Measurements from ENCODE around the gene FARP1. TPM values are rescaled to one million over a fixed set of nuclear protein-coding genes. Genes with fewer than 3 reads are reported as not detected.

Gene FARP1
- total RNA-seq, 2 experiments from 2014 or later: 0.21 to 0.48 TPM

- Mint-ChIP-seq H3K27me3 (no peaks in the 10 kb centered on the region), H3K27ac (peak overlapping the region; percentile 51), H3K4me1 (peaks cover 57% of the 10 kb centered on the region)
Observed at GRCh38 chr13:98474292-98474691, 331.4 kb downstream of the FARP1 start.

DNA sequence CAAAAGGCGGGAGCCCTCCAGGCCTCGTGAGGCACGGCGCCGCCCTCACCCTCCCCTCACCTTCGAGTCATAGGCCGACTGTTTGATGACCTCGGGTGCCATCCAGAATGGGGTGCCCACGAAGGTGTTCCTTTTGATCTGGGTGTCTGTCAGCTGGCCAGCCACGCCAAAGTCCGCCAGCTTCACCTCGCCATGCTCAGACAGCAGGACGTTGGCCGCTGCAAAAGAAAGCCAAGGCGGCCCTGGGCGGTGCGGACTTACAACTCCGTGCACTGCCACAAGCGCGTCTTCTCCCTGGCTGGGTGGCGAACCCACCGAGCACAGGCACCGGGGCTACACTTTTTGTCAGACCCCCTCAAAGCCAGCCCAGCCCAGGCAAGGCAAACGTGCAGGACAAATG is 331.9 kb downstream of the FARP1 start:
- Mint-ChIP-seq H3K27ac (no peak overlapping the region), H3K9me3 (no peaks in the 10 kb centered on the region), H3K27me3 (no peaks in the 10 kb centered on the region), H3K4me3 (no peak overlapping the region), H3K36me3 (peaks cover 61% of the 10 kb centered on the region), H3K4me1 (peaks cover 62% of the 10 kb centered on the region)
- DNase-seq: no peak

More at GRCh38 chr13:98474292-98474691, 331.4 kb downstream of the FARP1 start:
- Mint-ChIP-seq H3K9me3 (no peaks in the 10 kb centered on the region), H3K36me3 (peaks cover 60% of the 10 kb centered on the region), H3K4me3 (no peak overlapping the region)
- no peak for DNase-seq

- Mint-ChIP-seq H3K27me3 (no peaks in the 10 kb centered on the region), H3K27ac (peak overlapping the region; percentile 51), H3K36me3 (peaks cover 61% of the 10 kb centered on the region), H3K9me3 (no peaks in the 10 kb centered on the region), H3K4me3 (no peak overlapping the region), H3K4me1 (peaks cover 63% of the 10 kb centered on the region)
- no peak for DNase-seq
Observed at GRCh38 chr13:98475522-98475921, 332.6 kb downstream of the FARP1 start.

DNA sequence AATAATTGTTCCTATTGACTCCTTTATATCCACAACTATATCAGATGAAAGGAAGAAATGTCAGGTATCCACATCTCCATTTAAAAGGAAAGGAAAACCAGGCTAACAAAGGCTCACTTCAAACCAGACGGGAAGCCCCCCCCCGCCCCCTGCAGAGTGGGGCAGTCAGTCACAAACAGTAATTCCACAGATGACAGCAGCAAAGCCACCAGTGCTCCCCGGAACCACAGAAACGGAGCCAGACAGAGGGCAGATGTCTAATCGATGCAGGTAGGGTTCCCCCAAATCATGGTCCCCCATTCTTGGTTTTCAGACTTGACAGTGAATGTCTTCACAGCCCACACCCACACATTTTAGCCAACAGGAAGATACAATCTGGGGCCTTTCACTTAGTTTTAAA is 333.2 kb downstream of the FARP1 start:
- peak overlapping the region; percentile 75 for H3K4me3 Mint-ChIP-seq
- peak; percentile 70 for DNase-seq
- H3K9me3 Mint-ChIP-seq: no peaks in the 10 kb centered on the region
- H3K27ac Mint-ChIP-seq: peak overlapping the region; percentile 89
- peaks cover 65% of the 10 kb centered on the region for H3K4me1 Mint-ChIP-seq
- H3K36me3 Mint-ChIP-seq: peaks cover 60% of the 10 kb centered on the region
- H3K27me3 Mint-ChIP-seq: no peaks in the 10 kb centered on the region

DNA sequence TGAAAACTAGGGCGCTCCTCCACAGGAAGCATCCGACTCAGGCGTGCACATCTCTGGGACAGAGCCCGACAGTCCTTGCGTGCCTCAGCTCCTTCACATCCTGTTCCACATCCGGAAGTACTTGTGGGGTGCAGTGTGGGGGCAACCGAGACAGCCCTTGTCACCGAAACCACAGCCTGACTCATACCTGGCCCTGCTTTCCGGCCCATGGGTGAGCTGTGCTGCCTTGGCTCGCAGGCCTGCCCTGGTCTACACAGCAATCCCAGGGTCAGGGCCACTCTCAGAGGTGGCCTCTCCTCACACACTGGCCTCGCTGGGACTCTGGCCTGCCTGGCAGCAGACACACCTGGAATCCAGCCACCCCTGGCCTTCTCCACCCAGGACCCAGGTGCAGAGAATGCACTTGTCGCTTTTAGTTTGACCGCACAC is 333.7 kb downstream of the FARP1 start:
- Mint-ChIP-seq H3K36me3 (peaks cover 60% of the 10 kb centered on the region), H3K27ac (peak overlapping the region; percentile 89), H3K4me1 (peaks cover 65% of the 10 kb centered on the region), H3K4me3 (peak overlapping the region; percentile 75), H3K27me3 (no peaks in the 10 kb centered on the region), H3K9me3 (no peaks in the 10 kb centered on the region)
- peak; percentile 90 for DNase-seq

DNA sequence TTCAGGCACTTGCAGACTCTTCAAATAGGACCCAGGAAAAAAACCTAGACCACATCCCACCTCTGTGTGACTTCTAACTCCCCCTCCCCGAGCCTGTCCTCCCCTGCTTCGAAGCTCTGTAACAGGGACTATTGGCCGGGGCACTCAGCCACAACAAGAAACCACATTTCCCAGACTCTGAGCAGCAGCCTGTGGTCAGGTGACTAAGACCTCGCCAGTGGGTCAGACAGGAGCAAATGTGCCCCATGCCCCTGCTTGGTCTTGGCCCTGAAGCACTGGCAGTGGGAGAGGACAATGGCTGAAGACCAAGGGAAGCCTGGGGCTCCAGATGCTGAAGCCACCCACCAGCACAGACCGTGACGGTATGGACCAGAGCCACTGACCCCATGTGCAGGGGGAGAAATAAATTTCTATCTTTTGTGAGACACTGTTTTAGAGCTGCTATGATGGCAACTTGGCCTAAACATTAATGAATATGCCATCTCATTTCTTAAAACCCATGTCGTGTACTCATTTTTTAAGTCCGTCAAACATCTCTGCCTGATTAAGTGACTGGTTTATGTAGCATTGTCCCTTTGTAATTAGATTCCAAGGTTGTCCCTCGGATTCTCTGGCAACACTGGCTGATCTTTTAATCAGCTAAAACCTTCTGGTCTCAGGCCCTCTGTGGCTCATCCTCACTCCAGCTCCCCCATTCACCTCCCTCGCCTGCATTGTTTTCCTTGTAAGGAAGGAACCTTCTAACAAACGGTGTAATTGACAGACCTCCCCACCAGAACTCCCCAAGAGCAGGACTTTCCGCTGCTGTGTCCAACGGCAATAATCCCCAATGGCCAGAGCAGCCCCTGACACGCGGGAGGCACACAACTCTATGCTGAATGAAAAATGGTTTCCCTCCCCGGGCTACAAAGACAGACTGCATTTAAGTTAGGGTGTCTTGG is 335.6 kb downstream of the FARP1 start:
- H3K27ac Mint-ChIP-seq: peak overlapping the region; percentile 76
- H3K4me3 Mint-ChIP-seq: peak overlapping the region; percentile 27
- H3K27me3 Mint-ChIP-seq: no peaks in the 10 kb centered on the region
- peaks cover 43% of the 10 kb centered on the region for H3K36me3 Mint-ChIP-seq
- H3K4me1 Mint-ChIP-seq: peaks cover 70% of the 10 kb centered on the region
- no peaks in the 10 kb centered on the region for H3K9me3 Mint-ChIP-seq
- peak; percentile 26 for DNase-seq

- Mint-ChIP-seq H3K27me3 (no peaks in the 10 kb centered on the region), H3K9me3 (no peaks in the 10 kb centered on the region), H3K4me1 (peaks cover 73% of the 10 kb centered on the region), H3K36me3 (peaks cover 33% of the 10 kb centered on the region), H3K27ac (peak overlapping the region; percentile 14), H3K4me3 (no peak overlapping the region)
- DNase-seq: no peak
Observed at GRCh38 chr13:98479496-98480003, 336.7 kb downstream of the FARP1 start.

DNA sequence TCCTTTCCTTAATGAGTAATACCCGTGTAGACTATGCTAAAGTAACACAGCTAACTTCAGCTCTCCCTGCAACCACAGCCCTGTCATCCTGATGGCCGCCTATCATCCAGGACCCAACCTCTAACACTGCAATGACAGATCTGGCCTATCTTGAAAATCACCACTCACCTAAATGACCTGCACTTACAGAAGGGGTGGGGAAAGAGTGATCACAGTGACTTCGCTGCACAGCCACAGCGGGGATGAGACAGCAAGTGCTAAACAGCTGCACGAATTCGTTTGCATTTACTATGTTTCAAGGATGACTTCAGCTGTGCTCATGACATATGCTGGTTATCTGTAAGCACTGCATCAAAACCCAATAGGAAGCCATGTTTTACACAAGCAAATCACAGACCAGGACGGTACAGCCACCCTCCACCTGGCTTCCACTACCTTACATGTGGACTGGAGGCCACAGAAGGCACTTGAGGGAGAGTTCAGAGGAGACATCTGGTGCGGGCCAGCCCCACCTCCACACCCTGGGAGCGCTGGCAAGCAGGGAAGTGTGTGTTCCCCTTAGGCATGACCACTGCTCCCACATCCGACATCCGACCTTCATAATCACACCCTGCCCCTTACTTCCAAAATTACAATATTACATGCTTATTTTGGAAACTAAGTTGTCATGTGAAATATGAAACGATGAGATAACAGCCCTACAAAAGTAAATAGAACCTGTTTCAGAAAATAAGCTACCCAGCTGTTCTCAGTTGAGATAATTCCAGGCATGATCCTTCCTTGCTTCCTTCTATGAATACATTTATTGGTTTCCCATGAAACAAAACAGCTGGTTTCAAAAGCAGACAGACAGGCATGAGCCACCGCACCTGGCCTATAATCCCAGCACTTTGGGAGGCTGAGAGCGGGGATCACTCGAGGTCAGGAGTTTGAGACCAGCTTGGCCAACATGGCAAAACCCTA is 338.3 kb downstream of the FARP1 start:
- H3K27ac Mint-ChIP-seq: peak overlapping the region; percentile 88
- DNase-seq: peak; percentile 51
- peaks cover 84% of the 10 kb centered on the region for H3K4me1 Mint-ChIP-seq
- no peak overlapping the region for H3K4me3 Mint-ChIP-seq
- H3K9me3 Mint-ChIP-seq: no peaks in the 10 kb centered on the region
- peaks cover 35% of the 10 kb centered on the region for H3K36me3 Mint-ChIP-seq
- H3K27me3 Mint-ChIP-seq: no peaks in the 10 kb centered on the region

- no peaks in the 10 kb centered on the region for H3K9me3 Mint-ChIP-seq
- peak; percentile 26 for DNase-seq
- H3K27ac Mint-ChIP-seq: peak overlapping the region; percentile 51
- peaks cover 79% of the 10 kb centered on the region for H3K4me1 Mint-ChIP-seq
- no peak overlapping the region for H3K4me3 Mint-ChIP-seq
- no peaks in the 10 kb centered on the region for H3K27me3 Mint-ChIP-seq
- peaks cover 27% of the 10 kb centered on the region for H3K36me3 Mint-ChIP-seq
Observed at GRCh38 chr13:98482476-98483444, 339.9 kb downstream of the FARP1 start.

DNA sequence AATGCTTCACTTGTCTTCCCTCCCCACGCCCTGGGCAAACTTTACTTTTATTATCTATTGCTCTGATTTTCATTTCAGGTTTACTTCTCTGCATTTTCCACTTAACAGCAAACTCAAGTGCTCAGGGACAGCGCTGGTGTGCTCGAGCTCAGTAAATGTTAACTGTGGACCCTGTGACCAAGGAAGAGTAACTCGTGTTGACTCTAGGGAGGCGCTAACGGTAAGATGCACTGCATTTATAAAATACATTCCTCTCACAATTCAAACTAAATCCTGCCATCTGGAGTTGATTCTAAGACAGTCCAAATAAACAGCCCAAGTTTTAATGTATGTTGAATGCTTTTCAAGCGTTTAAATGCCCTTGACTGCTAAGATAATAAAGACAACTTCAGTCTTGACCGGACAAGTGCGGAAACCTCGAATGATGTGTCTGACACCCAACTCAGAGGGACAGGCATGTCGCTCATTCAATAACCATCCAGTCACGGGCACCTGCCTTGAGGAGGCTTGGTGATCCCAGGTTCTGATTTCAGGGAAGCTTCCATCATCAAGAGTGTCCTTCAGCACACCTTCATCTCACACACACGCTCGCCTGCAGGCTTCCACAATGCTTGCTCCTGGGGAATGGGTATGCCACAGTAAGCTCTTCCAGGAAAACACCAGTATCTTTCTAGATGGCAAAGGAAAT is 340.9 kb downstream of the FARP1 start:
- Mint-ChIP-seq H3K27ac (peak overlapping the region; percentile 64), H3K36me3 (peaks cover 21% of the 10 kb centered on the region), H3K27me3 (no peaks in the 10 kb centered on the region), H3K4me3 (no peak overlapping the region), H3K4me1 (peaks cover 79% of the 10 kb centered on the region), H3K9me3 (no peaks in the 10 kb centered on the region)
- DNase-seq: no peak

DNA sequence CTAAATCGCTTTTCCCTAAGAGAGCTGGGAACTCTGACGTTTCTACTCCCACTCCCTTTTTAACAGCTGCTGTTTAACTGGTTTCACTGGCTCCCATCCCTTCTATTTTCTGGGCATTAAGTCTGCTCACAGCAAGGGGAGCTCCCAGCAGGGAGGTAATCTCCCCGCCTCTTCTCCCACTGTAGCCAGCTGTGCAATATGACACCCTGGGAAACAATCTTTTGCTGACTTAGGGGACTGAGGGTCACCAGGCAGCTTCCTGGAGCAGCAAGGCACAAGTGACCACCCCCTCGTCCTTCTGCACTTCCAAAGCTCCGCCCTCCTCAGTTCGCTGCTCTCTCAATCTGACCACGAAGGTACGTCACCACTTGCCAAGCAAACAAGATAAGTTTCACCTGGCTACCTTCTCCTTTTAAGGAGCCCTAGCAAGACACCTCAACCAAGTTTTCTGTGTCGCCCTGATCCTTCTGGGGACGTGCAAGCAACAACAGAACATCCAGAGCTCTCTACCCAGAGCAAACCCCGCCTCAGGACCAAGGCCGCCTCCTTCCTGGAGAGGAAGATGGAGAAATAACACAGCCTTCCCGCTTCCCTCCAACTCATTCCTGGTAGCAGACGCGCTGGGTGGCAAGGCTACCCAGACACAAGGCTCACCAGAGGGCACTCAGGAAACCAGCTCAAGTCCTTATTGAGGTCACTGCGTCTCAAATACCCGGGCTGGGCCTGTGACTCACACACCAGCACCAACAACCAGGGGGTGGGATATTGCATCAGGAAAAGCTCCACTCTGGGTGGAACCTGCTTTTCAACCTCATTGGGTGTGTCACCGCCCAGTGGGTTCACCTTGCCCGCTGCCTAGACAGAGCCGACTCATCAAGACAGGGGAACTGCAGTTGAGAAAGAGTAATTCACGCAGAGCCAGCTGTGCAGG is 341.7 kb downstream of the FARP1 start:
- peak overlapping the region; percentile 72 for H3K27ac Mint-ChIP-seq
- no peaks in the 10 kb centered on the region for H3K27me3 Mint-ChIP-seq
- peak; percentile 54 for DNase-seq
- H3K9me3 Mint-ChIP-seq: no peaks in the 10 kb centered on the region
- H3K36me3 Mint-ChIP-seq: peaks cover 17% of the 10 kb centered on the region
- peaks cover 79% of the 10 kb centered on the region for H3K4me1 Mint-ChIP-seq
- no peak overlapping the region for H3K4me3 Mint-ChIP-seq

- Mint-ChIP-seq H3K27ac (peak overlapping the region; percentile 72), H3K4me1 (peaks cover 81% of the 10 kb centered on the region), H3K9me3 (no peaks in the 10 kb centered on the region), H3K4me3 (no peak overlapping the region), H3K36me3 (peaks cover 17% of the 10 kb centered on the region), H3K27me3 (no peaks in the 10 kb centered on the region)
- DNase-seq: no peak
Observed at GRCh38 chr13:98485561-98485960, 342.7 kb downstream of the FARP1 start.

DNA sequence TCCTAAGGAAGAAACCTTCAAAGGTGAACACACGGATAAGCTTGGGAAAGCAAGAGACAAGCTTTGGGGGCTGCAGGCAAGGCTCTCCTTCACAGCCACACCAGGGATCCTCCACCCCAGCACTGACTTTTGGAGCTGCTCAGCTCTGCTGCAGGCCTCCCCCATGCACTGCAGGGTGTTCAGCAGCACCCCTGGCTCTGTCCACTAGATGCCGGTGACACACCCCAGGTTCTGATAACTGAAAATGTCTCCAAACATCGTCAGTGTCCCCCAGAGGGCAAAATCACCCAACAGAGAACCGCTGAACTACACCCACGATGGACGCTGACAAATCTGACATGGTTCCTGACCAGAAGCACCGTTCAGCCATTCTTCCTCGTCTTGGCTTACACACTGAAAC is 343.5 kb downstream of the FARP1 start:
- Mint-ChIP-seq H3K27me3 (no peaks in the 10 kb centered on the region), H3K9me3 (no peaks in the 10 kb centered on the region), H3K27ac (no peak overlapping the region), H3K36me3 (peaks cover 12% of the 10 kb centered on the region), H3K4me3 (no peak overlapping the region), H3K4me1 (peaks cover 79% of the 10 kb centered on the region)
- no peak for DNase-seq

Measured in activated naive CD8-positive, alpha-beta T cell treated with anti-CD3 and anti-CD28 coated beads for 36 hours (primary cell).